ENCODE measurements around the gene ELMOD1. TPM values are rescaled to one million over a fixed set of nuclear protein-coding genes. Genes with fewer than 3 reads are reported as not detected.

ELMOD1 gene
- total and polyA plus RNA-seq, 10 of the 15 experiments (the other 5 are each of a cell fraction or from before 2014, with no cell fraction given) = not detected

GRCh38 chr11:107655602-107656001 is 64.7 kb downstream of the ELMOD1 start:
- FAIRE-seq = no peak
- Histone ChIP-seq H3K27ac (ENCODE audit: control insufficient read depth, insufficient read depth) (no peak overlapping the region), H3K27me3 (replicated peaks in 1 of 2; ENCODE audit: control insufficient read depth in 2 of 2, insufficient read depth in 2 of 2, low read length in 1 of 2) (no peaks in the 10 kb centered on the region), H4K20me1 (ENCODE audit: control insufficient read depth, insufficient read depth) (no peaks in the 10 kb centered on the region; the same call in 1 of the 2 replicates), H3K4me3 (no peak overlapping the region), H3K9ac (ENCODE audit: control insufficient read depth, insufficient read depth, low read length) (no peak overlapping the region), H3K36me3 (ENCODE audit: control insufficient read depth in 2 of 2, insufficient read depth in 2 of 2, low read length in 1 of 2) (no peaks in the 10 kb centered on the region), H3K9me3 (replicated peaks; ENCODE audit: control insufficient read depth, insufficient read depth, low read length) (no peaks in the 10 kb centered on the region), H3K4me2 (ENCODE audit: control insufficient read depth, insufficient read depth) (no peak overlapping the region), H3K4me1 (ENCODE audit: control insufficient read depth, insufficient read depth, low read length) (no peaks in the 10 kb centered on the region), H2AFZ (ENCODE audit: control insufficient read depth, low read depth, low read length) (no peak overlapping the region), H3K79me2 (ENCODE audit: control insufficient read depth, insufficient read depth, low read length) (no peaks in the 10 kb centered on the region)
- DNase-seq (ENCODE audit: low read depth, low spot score) = no peak
- ChIA-PET RAD21 (ENCODE audit: unreplicated experiment) (no interaction called here), CTCF (interaction anchor here (1.2 kb wide), 2 partner anchors 15 to 90 kb away, joined by 3 to 4 read pairs; partner anchors contain the start of gene ALKBH8), SMC1A (ENCODE audit: uncharacterized antibody, unreplicated experiment) (interaction anchor here (0.8 to 2.2 kb wide), 2 partner anchors 18 to 34 kb away, joined by 3 to 6 read pairs; no protein-coding TSS in a partner anchor), POLR2A (interaction anchor here (0.6 kb wide), 1 partner anchor 14 kb away, joined by 5 read pairs; no protein-coding TSS in a partner anchor)
- no TSS peak for BruUV-seq (replicated peaks)
- no peak for ATAC-seq
- in situ Hi-C loops (cut with MboI) = no loop called here
- WGBS (ENCODE audit: insufficient coverage, insufficient replicate concordance, low lambda C conversion rate, missing lambda C conversion rate) = 48% methylated on average over 3 of the region's 4 CpGs
- intact Hi-C loops (cut with micrococcal nuclease; ENCODE audit: unreplicated experiment) = no loop called here
- TF ChIP-seq NBN (IDR thresholded peaks at IDR 0.05) (no peak), SPI1 (IDR thresholded peaks at IDR 0.05; ENCODE audit: borderline replicate concordance, insufficient read depth, low read depth, low read length) (no peak), SIN3A (IDR thresholded peaks at IDR 0.05; ENCODE audit: low read depth, low read length) (no peak), RCOR1 (conservative IDR thresholded peaks at IDR 0.05; ENCODE audit: low read depth, low read length) (no peak), E4F1 (IDR thresholded peaks at IDR 0.05; ENCODE audit: borderline replicate concordance, partially characterized antibody) (no peak), FOXM1 (IDR thresholded peaks at IDR 0.05; ENCODE audit: low read depth, low read length) (no peak), IKZF1 (conservative IDR thresholded peaks at IDR 0.05) (no peak), CHD2 (IDR thresholded peaks at IDR 0.05; ENCODE audit: borderline replicate concordance, low read depth, low read length) (no peak), ZBTB11 (CRISPR knock-in tag; IDR thresholded peaks at IDR 0.05) (no peak), NFXL1 (IDR thresholded peaks at IDR 0.05; ENCODE audit: borderline replicate concordance) (no peak), PML (IDR thresholded peaks at IDR 0.05; ENCODE audit: low read length) (no peak), ZBED1 (IDR thresholded peaks at IDR 0.05; ENCODE audit: borderline replicate concordance) (no peak), ZNF24 (IDR thresholded peaks at IDR 0.05) (no peak), CHD4 (IDR thresholded peaks at IDR 0.05) (no peak), MTA3 (IDR thresholded peaks at IDR 0.05; ENCODE audit: borderline replicate concordance, low read length) (no peak), PAX5 (IDR thresholded peaks at IDR 0.05; ENCODE audit: borderline replicate concordance, low read depth, low read length) (no peak), ESRRA (IDR thresholded peaks at IDR 0.05; ENCODE audit: low read length) (no peak), RBBP5 (conservative IDR thresholded peaks at IDR 0.05) (no peak)
- TF ChIP-seq, protein P1, sequence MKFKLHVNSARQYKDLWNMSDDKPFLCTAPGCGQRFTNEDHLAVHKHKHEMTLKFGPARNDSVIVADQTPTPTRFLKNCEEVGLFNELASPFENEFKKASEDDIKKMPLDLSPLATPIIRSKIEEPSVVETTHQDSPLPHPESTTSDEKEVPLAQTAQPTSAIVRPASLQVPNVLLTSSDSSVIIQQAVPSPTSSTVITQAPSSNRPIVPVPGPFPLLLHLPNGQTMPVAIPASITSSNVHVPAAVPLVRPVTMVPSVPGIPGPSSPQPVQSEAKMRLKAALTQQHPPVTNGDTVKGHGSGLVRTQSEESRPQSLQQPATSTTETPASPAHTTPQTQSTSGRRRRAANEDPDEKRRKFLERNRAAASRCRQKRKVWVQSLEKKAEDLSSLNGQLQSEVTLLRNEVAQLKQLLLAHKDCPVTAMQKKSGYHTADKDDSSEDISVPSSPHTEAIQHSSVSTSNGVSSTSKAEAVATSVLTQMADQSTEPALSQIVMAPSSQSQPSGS (IDR thresholded peaks at IDR 0.05; ENCODE audit: low read length) = no peak

All from GM12878 (cell line).